Small intestine (tissue), 7 donors: ENCODE data around the gene S100A11. TPM values are rescaled to one million over a fixed set of nuclear protein-coding genes. Genes with fewer than 3 reads are reported as not detected.

Experiments
- DNase-seq, 2 donors: peaks; one replicate each; pipeline versions ENCODE4 v3.0.0 to v3.0.0-alpha.2; 2013
- FAIRE-seq: peaks from 2 replicates; lab custom pipeline; 2012; peaks lifted over from hg19 to GRCh38; lab: Jason Lieb, UNC
- H3K27ac ChIP-seq, 3 donors: one replicate each; pipeline ENCODE4 v1.5.1; 2013; ENCODE audit warnings: low read length in 2 of 3, mild to moderate bottlenecking in 2 of 3, control low read depth in 1 of 3, inconsistent platforms in 1 of 3, low read depth in 1 of 3, moderate library complexity in 1 of 3
- H3K27me3 ChIP-seq, 3 donors: one replicate each; pipeline ENCODE4 v1.6.1; 2013; ENCODE audit warnings: low read length in 3 of 3, inconsistent platforms in 1 of 3; ENCODE audit not compliant: control insufficient read depth in 3 of 3, insufficient read depth in 3 of 3
- H3K36me3 ChIP-seq, 3 donors: one replicate each; pipeline ENCODE4 v1.6.1; 2013; ENCODE audit warnings: low read length in 3 of 3, inconsistent platforms in 1 of 3, low read depth in 1 of 3, mild to moderate bottlenecking in 1 of 3, moderate library complexity in 1 of 3; ENCODE audit not compliant: control insufficient read depth in 3 of 3, insufficient read depth in 2 of 3
- H3K4me1 ChIP-seq, 3 donors: one replicate each; pipeline ENCODE4 v1.6.1; 2013; ENCODE audit warnings: low read length in 2 of 3, inconsistent platforms in 1 of 3, low read depth in 1 of 3, mild to moderate bottlenecking in 1 of 3, moderate library complexity in 1 of 3; ENCODE audit not compliant: control insufficient read depth in 3 of 3, insufficient read depth in 2 of 3
- H3K4me3 ChIP-seq, 3 donors: one replicate each; pipeline ENCODE4 v1.5.1; 2013; ENCODE audit warnings: low read length in 3 of 3, control low read depth in 1 of 3, inconsistent platforms in 1 of 3, low read depth in 1 of 3, mild to moderate bottlenecking in 1 of 3, moderate library complexity in 1 of 3
- H3K9me3 ChIP-seq, 2 donors: one replicate each; pipeline ENCODE4 v1.6.1; 2013; ENCODE audit warnings: low read depth in 1 of 2, low read length in 1 of 2; ENCODE audit not compliant: control insufficient read depth in 2 of 2, insufficient read depth in 1 of 2
- WGBS, 3 donors: extraction: QIAGEN DNeasy Blood & Tissue Kit; methylation state at CpG; one replicate each; pipeline ENCODE4 v1.1.7; 2013; 5-methylcytosine and 5-hydroxymethylcytosine counted together
- polyA plus RNA-seq, 4 donors: library from polyadenylated mRNA; stranded (reverse) in 3 of 4; unstranded in 1 of 4; fragments of 200-250 nt in 3 of 4; fragments of 120-200 nt in 1 of 4; gene quantifications; one replicate each; pipeline versions ENCODE4 v1.2.1 to v1.2.3, GENCODE V29; 2013
- donor health status: healthy with polysubstance abuse.
- donor health status: control.
- donor health status: control.
- donor health status: Bipolar disorder and iron deficiency.
- donor health status: healthy.

Gene S100A11
- polyA plus RNA-seq, 4 donors: 237 to 551 (median 408) TPM

GRCh38 chr1:152005360-152005912 lies 31.4 kb downstream of the S100A11 start:
- Histone ChIP-seq H3K4me1 (peaks cover 0 to 16% (median 0%) of the 10 kb centered on the region in 3 donors), H3K27me3 (no peaks in the 10 kb centered on the region), H3K4me3 (no peak overlapping the region), H3K27ac (no peak overlapping the region), H3K36me3 (no peaks in the 10 kb centered on the region), H3K9me3 (no peaks in the 10 kb centered on the region)
- 53 to 60% (median 58%) methylated on average over 4 of the region's 4 CpGs for WGBS, 3 donors
- DNase-seq (no peak), FAIRE-seq (no peak)

DNA sequence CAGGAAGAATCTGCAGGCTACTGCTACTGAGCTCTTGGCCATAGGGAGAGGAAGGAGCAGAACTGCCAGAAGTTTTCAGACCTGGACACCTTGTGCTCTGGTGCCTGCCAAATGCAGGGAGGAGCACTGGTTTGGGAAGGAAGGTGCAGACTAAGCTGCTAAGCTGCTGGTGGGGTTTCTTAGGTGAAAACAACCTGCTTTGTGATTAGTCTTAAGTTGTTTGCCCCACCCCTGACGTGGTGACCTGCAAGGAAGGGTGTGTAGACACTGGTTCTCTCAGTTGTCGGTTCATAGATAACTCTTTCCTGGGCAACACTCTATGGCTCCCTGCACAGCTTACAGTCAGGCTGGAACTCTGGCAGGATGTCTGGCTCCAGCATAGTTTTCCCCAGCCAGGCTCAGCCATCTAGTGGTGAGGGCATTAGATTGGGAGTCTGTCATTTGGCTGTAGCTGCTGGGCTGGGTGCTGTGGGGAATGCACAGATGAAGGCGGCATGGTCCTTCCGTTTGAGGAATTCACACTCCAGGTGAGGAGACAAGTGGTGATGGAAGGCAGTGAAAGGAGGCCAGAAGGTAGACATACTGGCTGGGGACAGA lies 32.9 kb downstream of the S100A11 start:
- WGBS, 3 donors: 53 to 65% (median 59%) methylated on average over 4 of the region's 4 CpGs
- Histone ChIP-seq H3K36me3 (no peaks in the 10 kb centered on the region), H3K27me3 (no peaks in the 10 kb centered on the region), H3K9me3 (no peaks in the 10 kb centered on the region), H3K4me1 (peaks cover 0 to 13% (median 0%) of the 10 kb centered on the region in 3 donors), H3K27ac (no peak overlapping the region), H3K4me3 (no peak overlapping the region)
- DNase-seq: peak in 1 of 2 donors; percentile 14
- no peak for FAIRE-seq

- no peak overlapping the region for H3K27ac ChIP-seq
- H3K4me1 ChIP-seq: peaks cover 0 to 13% (median 0%) of the 10 kb centered on the region in 3 donors
- H3K36me3 ChIP-seq: no peaks in the 10 kb centered on the region
- WGBS, 3 donors: 70 to 78% (median 78%) methylated on average over 3 of the region's 3 CpGs
- H3K27me3 ChIP-seq: no peaks in the 10 kb centered on the region
- no peaks in the 10 kb centered on the region for H3K9me3 ChIP-seq
- no peak overlapping the region for H3K4me3 ChIP-seq
- DNase-seq (no peak), FAIRE-seq (no peak)
These were observed 33.8 kb downstream of the S100A11 start for GRCh38 chr1:152002960-152003359.

DNA sequence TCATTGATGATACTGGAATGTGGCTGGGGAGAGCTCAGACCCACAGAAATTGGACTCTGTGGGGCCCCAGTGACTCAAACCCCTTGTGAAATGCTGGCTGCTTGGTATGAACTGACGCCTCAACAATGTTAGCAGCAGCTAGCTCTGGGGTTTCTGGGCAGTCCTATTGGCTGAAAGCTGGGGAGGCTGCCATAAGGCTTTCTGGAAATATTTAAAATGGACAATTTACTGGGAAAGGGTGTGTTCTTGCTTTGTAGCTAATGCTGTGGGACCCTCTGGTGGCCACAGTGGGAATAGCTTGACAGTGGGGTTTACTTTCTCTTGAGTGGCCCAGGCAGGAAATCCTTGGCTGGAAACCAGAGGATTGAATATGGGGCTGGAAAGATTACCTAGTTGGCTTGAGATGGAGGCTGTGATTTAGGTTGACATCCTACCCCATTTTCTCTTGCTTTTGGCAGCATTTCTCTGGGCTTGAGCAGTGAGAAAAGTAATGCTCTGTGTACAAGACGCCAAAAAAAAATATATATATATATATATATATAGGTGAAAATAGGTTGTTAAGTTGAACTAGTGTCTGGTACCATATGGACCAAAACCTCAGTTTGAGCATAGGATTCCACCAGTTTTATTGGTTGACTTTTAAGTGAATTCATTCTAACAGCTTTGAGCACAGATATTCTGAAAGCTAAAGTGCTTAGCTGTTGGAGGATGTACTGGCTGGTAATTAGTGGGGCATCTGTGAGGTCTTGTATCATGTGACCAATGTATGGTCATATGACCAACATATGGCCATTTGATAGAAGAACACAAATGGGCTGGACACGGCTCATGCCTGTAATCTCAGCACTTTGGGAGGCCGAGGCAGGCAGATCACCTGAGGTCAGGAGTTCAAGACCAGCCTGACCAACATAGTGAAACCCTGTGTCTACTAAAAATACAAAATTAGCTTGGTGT lies 34.9 kb downstream of the S100A11 start:
- no peaks in the 10 kb centered on the region for H3K9me3 ChIP-seq
- WGBS, 3 donors: 70 to 75% (median 73%) methylated on average over 4 of the region's 4 CpGs
- no peaks in the 10 kb centered on the region for H3K27me3 ChIP-seq
- peak overlapping the region in 2 of 3 donors; percentile 4 to 8 for H3K27ac ChIP-seq
- H3K4me1 ChIP-seq: peaks cover 0 to 13% (median 0%) of the 10 kb centered on the region in 3 donors
- peak; percentile 85 to 91 for DNase-seq
- FAIRE-seq: no peak
- H3K4me3 ChIP-seq: no peak overlapping the region
- no peaks in the 10 kb centered on the region for H3K36me3 ChIP-seq

DNA sequence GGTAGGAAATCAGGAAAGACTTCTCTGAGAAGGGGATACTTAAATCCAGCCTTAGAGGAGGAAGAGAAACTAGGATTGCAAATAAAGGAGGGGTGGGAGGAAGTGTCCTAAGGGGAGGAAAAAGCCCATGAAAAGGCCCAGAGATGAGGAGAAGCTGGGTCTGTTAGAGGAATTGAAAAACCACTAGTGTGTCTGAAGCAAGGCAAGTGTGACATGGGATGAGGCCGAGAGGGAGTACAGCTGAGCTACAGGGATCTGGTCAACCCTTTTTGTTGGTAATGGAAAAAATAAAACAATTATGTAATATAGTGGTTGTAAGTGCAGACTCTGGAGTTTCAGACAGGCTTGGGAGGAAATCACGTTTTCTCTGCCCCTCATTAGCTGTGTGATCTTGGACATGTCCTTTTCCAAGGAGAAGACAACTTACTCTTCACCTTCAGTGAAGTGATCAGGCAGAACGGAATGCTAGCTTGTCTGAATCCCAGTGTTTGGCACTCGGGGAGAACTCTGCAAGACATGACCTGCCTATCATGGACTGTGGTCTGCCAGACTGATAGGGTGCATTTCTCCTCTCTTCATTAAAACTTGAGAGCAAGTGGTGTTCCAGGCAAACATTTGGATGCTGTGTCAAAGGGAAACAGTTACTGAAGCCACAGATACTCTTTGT lies 35.7 kb downstream of the S100A11 start:
- no peak for FAIRE-seq
- no peak for DNase-seq
- H3K27me3 ChIP-seq: no peaks in the 10 kb centered on the region
- no peak overlapping the region for H3K4me3 ChIP-seq
- H3K9me3 ChIP-seq: no peaks in the 10 kb centered on the region
- no peaks in the 10 kb centered on the region for H3K36me3 ChIP-seq
- peak overlapping the region in 2 of 3 donors; percentile 4 to 8 for H3K27ac ChIP-seq
- WGBS, 3 donors: 56 to 71% (median 63%) methylated on average over 4 of the region's 4 CpGs
- H3K4me1 ChIP-seq: peaks cover 0 to 13% (median 0%) of the 10 kb centered on the region in 3 donors

GRCh38 chr1:151998611-151999362 lies 38.0 kb downstream of the S100A11 start:
- Histone ChIP-seq H3K27ac (no peak overlapping the region), H3K27me3 (no peaks in the 10 kb centered on the region), H3K9me3 (no peaks in the 10 kb centered on the region), H3K4me1 (peaks cover 0 to 21% (median 3%) of the 10 kb centered on the region in 3 donors), H3K36me3 (no peaks in the 10 kb centered on the region), H3K4me3 (no peak overlapping the region)
- peak; percentile 31 to 50 for DNase-seq
- FAIRE-seq: no peak

DNA sequence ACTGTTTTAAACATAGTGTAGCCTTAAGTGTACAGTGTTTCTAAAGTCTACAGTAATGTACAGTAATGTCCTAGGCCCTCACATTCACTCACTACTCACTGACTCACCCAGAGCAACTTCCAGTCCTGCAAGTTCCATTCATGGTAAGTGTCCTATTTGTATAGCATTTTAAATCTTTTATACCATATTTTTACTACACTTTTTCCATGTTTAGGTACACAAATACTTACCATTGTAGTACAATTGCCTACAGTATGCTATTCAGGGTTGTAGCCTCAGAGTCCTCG lies 39.6 kb downstream of the S100A11 start:
- 91 to 95% (median 94%) methylated on average over 1 of the region's 1 CpG for WGBS, 3 donors
- H3K27me3 ChIP-seq: no peaks in the 10 kb centered on the region
- FAIRE-seq: no peak

More for the DNA sequence above, 39.6 kb downstream of the S100A11 start:
- Histone ChIP-seq H3K9me3 (no peaks in the 10 kb centered on the region), H3K4me3 (no peak overlapping the region), H3K4me1 (peaks cover 0 to 21% (median 4%) of the 10 kb centered on the region in 3 donors), H3K27ac (no peak overlapping the region), H3K36me3 (no peaks in the 10 kb centered on the region)
- no peak for DNase-seq
